GM12872 (cell line): ENCODE measurements around the gene ZNF536.

ENCODE experiments used
- TF ChIP-seq, protein P1 (sequence below): IDR thresholded peaks from 3 replicates; pipeline ENCODE4 v1.5.1; 2011; ENCODE audit warnings: low read depth, mild to moderate bottlenecking, low read length, moderate library complexity; ENCODE audit not compliant: insufficient read depth

ZNF536 gene

GRCh38 chr19:30371960-30372824 is at the start of gene ZNF536:
ZNF536 (plus strand) TSS chr19:30372384; CDS start chr19:30443563, 71,179 bp downstream.
- TF ChIP-seq, protein P1, sequence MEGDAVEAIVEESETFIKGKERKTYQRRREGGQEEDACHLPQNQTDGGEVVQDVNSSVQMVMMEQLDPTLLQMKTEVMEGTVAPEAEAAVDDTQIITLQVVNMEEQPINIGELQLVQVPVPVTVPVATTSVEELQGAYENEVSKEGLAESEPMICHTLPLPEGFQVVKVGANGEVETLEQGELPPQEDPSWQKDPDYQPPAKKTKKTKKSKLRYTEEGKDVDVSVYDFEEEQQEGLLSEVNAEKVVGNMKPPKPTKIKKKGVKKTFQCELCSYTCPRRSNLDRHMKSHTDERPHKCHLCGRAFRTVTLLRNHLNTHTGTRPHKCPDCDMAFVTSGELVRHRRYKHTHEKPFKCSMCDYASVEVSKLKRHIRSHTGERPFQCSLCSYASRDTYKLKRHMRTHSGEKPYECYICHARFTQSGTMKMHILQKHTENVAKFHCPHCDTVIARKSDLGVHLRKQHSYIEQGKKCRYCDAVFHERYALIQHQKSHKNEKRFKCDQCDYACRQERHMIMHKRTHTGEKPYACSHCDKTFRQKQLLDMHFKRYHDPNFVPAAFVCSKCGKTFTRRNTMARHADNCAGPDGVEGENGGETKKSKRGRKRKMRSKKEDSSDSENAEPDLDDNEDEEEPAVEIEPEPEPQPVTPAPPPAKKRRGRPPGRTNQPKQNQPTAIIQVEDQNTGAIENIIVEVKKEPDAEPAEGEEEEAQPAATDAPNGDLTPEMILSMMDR = no peak

DNA sequence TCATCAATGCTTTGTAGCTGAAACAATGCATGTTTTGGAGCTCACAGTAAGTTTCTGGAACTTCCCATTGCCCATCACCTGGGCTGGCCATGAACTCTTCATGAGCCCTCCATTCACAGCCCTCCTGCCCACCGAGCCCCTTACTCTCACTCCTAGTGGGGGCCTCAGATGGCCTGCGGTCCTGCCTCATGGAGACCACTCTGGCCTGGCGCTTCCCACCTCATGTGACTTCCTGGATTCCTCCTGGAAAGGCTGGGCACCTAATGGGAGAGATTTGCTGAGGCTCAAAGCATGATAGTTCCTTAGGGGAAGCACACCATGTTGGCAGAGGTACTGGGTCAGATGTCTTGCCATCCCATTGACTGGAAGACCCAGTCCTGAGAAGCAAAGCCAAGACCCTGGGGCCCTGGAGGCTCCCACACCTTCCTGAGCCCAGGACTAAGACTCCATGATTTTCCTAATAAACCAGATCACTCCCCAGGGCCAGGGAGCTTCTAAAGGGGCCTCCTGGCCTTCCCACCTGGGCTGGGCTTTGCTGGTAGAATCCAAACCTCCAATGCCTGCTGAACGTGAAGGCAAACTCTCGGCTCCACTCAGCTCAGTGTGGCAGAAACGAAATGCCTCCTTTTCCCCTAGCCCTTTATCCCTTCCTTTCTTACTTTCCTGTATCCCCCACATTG is 49.4 kb upstream of the ZNF536 start:
- TF ChIP-seq, protein P1 = no peak

- TF ChIP-seq, protein P1 = no peak
Measured at GRCh38 chr19:30323904-30324303, 48.3 kb upstream of the ZNF536 start.

DNA sequence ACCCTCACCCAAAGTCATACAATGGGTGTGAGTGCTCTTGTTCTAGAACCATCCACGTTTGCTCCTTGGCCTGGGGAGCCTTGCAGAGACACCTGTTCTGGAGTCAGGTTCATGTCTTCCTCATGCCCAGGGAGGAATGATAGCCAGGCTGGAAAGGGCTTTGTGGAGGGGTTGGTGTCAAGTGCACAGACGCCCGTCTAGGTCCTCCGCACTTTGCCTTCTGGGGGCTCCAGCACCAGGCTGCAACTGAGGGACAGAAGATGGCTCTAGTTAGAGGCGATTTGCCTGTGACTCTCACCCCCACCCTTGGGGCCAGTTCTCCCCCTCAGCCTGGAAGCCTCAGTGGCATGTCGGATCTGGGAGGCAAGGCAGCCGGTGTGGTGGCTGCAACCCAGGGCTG is 47.2 kb upstream of the ZNF536 start:
- TF ChIP-seq, protein P1 = no peak

DNA sequence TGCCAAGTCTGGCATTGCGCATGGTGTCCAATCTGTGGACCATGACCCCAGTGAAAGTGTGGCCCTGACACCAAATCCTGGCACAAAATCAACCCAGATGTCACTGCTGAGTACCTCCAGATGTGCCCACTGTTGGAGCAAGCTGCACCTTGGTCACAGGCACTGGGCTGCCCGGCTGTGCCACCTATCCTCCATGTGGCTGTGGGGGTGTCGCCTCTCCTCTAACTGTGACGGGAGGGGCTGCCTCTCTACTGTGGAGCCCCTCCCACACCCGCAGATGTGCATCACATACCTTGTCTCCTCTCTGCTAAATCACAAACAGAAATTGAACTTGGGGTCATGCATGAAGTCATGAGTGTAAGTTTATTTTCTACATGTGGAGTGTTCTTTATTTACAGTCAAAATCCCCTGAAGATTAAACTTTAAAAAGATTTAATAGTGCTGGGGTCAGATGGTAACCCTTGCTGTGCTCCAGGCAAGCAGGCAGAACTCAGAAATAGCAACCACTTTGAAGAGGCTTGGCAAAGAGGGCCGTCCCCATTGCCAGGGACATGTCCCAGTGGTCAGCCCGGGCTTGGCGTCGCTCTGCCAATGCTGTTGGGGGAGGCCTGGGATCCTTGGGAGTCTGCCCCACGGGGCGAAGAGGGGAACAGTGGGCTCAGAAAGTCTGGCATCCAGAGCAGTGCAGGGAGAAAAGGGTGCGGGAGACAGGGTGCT is 46.4 kb upstream of the ZNF536 start:
- TF ChIP-seq, protein P1 = no peak

GRCh38 chr19:30326393-30326710 is 45.8 kb upstream of the ZNF536 start:
- TF ChIP-seq, protein P1 = no peak

DNA sequence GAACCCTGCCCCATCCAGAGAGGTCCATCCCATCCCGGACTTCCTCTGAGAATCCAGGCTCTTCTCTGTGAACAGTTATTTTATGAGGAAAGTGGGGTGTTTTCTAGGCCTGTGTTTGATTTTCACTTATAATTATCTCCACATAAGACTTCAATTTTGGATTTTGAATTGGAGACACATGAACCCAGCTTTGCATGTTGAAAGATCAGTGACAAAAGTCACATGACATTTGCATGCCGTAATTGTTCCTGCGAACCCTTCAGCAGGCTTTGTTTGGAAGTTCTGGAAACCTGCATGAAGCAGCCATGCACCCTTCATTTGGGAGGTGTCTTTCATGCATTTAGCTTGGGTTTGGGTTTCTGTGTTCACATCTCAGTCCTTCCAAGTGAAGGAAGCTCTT is 44.9 kb upstream of the ZNF536 start:
- TF ChIP-seq, protein P1 = no peak
